Spleen (tissue), 11 donors: ENCODE results near the gene PBXIP1. TPM values are rescaled to one million over a fixed set of nuclear protein-coding genes. Genes with fewer than 3 reads are reported as not detected.
A peak's percentile ranks its signal among the peaks of the same experiment; 100 is the strongest.

Source experiments
- DNase-seq: peaks from one replicate; pipeline ENCODE4 v3.0.0-alpha.2; 2020
- H3K27ac ChIP-seq, 8 donors: fragments of 200-600 bp; sonication (generic) in 7 of 8; 1 replicate in 4 of 8; 2 replicates in 4 of 8; pipeline versions ENCODE4 v1.5.0 to v1.8.0; 2016 to 2021; ENCODE audit warnings: inconsistent platforms in 4 of 8, mild to moderate bottlenecking in 4 of 8, moderate library complexity in 1 of 8
- H3K27me3 ChIP-seq, 7 donors: fragments of 200-600 bp; sonication (generic) in 6 of 7; replicated peaks in 1 of 7; 1 replicate in 4 of 7; 2 replicates in 3 of 7; pipeline versions ENCODE4 v1.5.0 to v1.8.0; 2016 to 2021; ENCODE audit warnings: inconsistent platforms in 3 of 7, mild to moderate bottlenecking in 1 of 7
- H3K36me3 ChIP-seq, 6 donors: fragments of 200-600 bp; sonication (generic) in 5 of 6; 1 replicate in 4 of 6; 2 replicates in 2 of 6; pipeline versions ENCODE4 v1.5.0 to v1.8.0; 2016 to 2021; ENCODE audit warnings: inconsistent platforms in 2 of 6
- H3K4me1 ChIP-seq, 6 donors: fragments of 200-600 bp; sonication (generic) in 5 of 6; 1 replicate in 3 of 6; 2 replicates in 3 of 6; pipeline versions ENCODE4 v1.5.0 to v1.8.0; 2016 to 2021; ENCODE audit warnings: inconsistent platforms in 3 of 6
- H3K4me3 ChIP-seq, 8 donors: fragments of 200-600 bp; sonication (generic) in 7 of 8; 1 replicate in 4 of 8; 2 replicates in 4 of 8; pipeline versions ENCODE4 v1.5.0 to v1.8.0; 2016 to 2021; ENCODE audit warnings: inconsistent platforms in 4 of 8, mild to moderate bottlenecking in 4 of 8, moderate library complexity in 2 of 8
- H3K9me3 ChIP-seq, 8 donors: fragments of 200-600 bp; sonication (generic) in 7 of 8; 1 replicate in 4 of 8; 2 replicates in 4 of 8; pipeline versions ENCODE4 v1.5.0 to v1.8.0; 2016 to 2021; ENCODE audit warnings: inconsistent platforms in 4 of 8
- POLR2A ChIP-seq, 3 donors: fragments of 450-650 bp; IDR thresholded peaks; one replicate each; pipeline ENCODE4 v1.5.1; 2017; ENCODE audit warnings: antibody characterized with exemption in 3 of 3, mild to moderate bottlenecking in 1 of 3
- POLR2AphosphoS5 ChIP-seq, 3 donors: sonication (generic); formaldehyde crosslinking; IDR thresholded peaks; one replicate each; pipeline ENCODE4 v1.5.1; 2017; ENCODE audit warnings: antibody characterized with exemption in 3 of 3
- WGBS, 5 donors: extraction: QIAGEN DNeasy Blood & Tissue Kit in 3 of 5; methylation state at CpG; one replicate each; pipeline versions ENCODE4 v1.1.5 to v1.1.7; 2013 to 2018; 5-methylcytosine and 5-hydroxymethylcytosine counted together
- intact Hi-C: fragments of 100-400 bp; cut with DNase I; formaldehyde crosslinking; loops from one replicate; pipeline ENCODE4 v1.15.0; 2023; ENCODE audit warnings: low total_unique reads
- polyA plus RNA-seq, 3 donors: library from polyadenylated mRNA; stranded (reverse); fragments of 200-250 nt; gene quantifications; one replicate each; pipeline ENCODE4 v1.2.1, GENCODE V29; 2013
- total RNA-seq, 7 donors: library from RNA; depleted of rRNA in 3 of 7; stranded (reverse); fragments of >200 nt in 3 of 7; fragmentation: NEBNext Ultra II Directional in 4 of 7; extraction: Animal tissue kit (Norgen Biotek cat#: 25700) in 4 of 7; gene quantifications; one replicate each; pipeline versions ENCODE4 v1.1.0 to v1.2.1, GENCODE V29; 2016 to 2021
- TF ChIP-seq, protein P1 (sequence below), 11 experiments: fragments of 200-600 bp in 7 of 11; fragments of 450-650 bp in 4 of 11; sonication (generic) in 4 of 11; IDR thresholded peaks in 8 of 11; conservative IDR thresholded peaks in 3 of 11; 1 replicate in 7 of 11; 2 replicates in 4 of 11; pipeline versions ENCODE4 v1.4.0 to v1.8.0; 2016 to 2021; ENCODE audit warnings: antibody characterized with exemption in 11 of 11, inconsistent platforms in 4 of 11, mild to moderate bottlenecking in 1 of 11
- donor health status: healthy with polysubstance abuse.
- donor health status: DM: no; HTN: no; CAD: no; lungs with moderate emphysema.
- donor health status: DM: no; HTN: no; CAD: no.
- donor health status: Bipolar disorder and iron deficiency.
- donor health status: healthy.
- donor health status: DM: no; HTN: no; CAD: no.
- donor health status: DM: yes; HTN: yes; CAD: no.

PBXIP1 gene
- total and polyA plus RNA-seq, 10 donors, result 55.5 to 125 (median 89.5) TPM

DNA sequence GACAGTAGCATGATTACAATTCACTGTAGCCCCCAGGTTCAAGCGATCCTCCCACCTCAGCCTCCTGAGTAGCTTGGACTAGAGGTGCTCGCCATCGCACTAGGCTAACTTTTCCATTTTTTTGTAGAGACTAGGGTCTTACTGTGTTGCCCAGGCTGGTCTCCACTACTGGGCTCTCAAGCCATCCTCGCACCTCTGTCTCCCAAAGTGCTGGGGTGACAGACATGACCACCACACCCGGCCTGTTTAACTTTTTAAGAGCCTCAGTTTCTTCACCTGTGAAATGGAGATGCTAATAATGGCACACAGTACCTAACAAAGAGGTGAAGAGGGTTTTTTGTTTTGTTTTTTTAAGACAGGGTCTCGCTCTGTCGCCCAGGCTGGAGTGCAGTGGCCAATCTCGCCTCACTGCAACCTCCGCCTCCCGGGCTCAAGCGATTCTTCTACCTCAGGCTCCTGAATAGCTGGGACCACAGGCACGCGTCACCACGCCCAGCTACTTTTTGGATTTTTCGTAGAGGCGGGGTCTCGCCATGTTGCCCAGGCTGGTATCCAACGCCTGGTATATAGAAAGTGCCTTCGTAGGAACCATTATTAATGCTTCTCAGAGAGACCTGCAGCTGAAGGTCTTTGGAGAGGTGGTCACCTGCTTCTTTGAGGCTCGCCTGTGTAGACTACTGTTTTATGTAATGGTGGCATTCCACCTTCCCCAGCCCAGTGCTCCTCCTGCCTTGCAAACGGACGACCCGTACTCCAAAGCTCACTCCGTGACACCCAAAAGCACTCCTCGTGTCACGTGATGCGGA lies 19.9 kb downstream of the PBXIP1 start:
- peak overlapping the region; percentile 53 to 81 (median 66) for H3K4me3 ChIP-seq
- TF ChIP-seq POLR2A (IDR thresholded peaks at IDR 0.05), result no peak
- TF ChIP-seq, protein P1, sequence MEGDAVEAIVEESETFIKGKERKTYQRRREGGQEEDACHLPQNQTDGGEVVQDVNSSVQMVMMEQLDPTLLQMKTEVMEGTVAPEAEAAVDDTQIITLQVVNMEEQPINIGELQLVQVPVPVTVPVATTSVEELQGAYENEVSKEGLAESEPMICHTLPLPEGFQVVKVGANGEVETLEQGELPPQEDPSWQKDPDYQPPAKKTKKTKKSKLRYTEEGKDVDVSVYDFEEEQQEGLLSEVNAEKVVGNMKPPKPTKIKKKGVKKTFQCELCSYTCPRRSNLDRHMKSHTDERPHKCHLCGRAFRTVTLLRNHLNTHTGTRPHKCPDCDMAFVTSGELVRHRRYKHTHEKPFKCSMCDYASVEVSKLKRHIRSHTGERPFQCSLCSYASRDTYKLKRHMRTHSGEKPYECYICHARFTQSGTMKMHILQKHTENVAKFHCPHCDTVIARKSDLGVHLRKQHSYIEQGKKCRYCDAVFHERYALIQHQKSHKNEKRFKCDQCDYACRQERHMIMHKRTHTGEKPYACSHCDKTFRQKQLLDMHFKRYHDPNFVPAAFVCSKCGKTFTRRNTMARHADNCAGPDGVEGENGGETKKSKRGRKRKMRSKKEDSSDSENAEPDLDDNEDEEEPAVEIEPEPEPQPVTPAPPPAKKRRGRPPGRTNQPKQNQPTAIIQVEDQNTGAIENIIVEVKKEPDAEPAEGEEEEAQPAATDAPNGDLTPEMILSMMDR (IDR thresholded peaks at IDR 0.05 in 8 of 11, conservative IDR thresholded peaks at IDR 0.05 in 3 of 11), result no peak
- no peak for TF ChIP-seq POLR2AphosphoS5 (IDR thresholded peaks at IDR 0.05)
- no peaks in the 10 kb centered on the region for H3K27me3 ChIP-seq
- peaks cover 26 to 79% (median 44%) of the 10 kb centered on the region in 6 donors for H3K4me1 ChIP-seq
- no peak for DNase-seq
- no peaks in the 10 kb centered on the region for H3K9me3 ChIP-seq
- WGBS, 5 donors, result 34 to 52% (median 48%) methylated on average over 22 to 27 of the region's 27 CpGs
- intact Hi-C loops, result no loop called here
- H3K36me3 ChIP-seq, result peaks cover 0 to 14% (median 4%) of the 10 kb centered on the region in 6 donors
- peak overlapping the region; percentile 94 to 99 (median 98) for H3K27ac ChIP-seq

DNA sequence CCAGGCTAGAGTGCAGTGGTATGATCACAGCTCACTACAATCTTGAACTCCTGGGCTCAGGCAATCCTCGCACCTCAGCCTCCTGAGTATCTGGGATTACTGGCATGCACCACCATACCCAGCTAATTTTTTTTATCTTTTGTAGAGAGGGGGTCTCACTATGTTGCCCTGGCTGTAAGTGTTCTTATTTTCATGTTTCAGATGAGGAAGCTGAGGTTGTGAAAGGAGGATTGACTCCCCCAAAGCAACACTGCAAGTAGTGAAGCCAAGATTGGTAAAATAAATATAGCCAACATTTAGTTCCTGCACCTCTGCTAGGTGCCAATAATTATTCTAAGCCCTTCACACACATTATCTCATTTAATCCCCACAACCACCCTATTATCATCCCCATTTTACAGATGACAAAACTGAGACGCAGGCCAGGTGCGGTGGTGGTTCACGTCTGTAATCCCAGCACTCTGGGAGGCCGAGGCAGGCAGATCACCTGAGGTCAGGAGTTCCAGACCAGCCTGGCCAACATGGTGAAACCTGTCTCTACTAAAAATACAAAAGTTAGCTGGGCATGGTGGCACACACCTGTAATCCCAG lies 21.4 kb downstream of the PBXIP1 start:
- no peaks in the 10 kb centered on the region for H3K27me3 ChIP-seq
- DNase-seq, result no peak
- no peak overlapping the region for H3K27ac ChIP-seq
- TF ChIP-seq POLR2A (IDR thresholded peaks at IDR 0.05) (no peak), POLR2AphosphoS5 (IDR thresholded peaks at IDR 0.05) (no peak)
- TF ChIP-seq, protein P1 (IDR thresholded peaks at IDR 0.05 in 8 of 11, conservative IDR thresholded peaks at IDR 0.05 in 3 of 11), result no peak
- no peaks in the 10 kb centered on the region for H3K9me3 ChIP-seq
- WGBS, 5 donors, result 95 to 99% (median 97%) methylated on average over 5 of the region's 5 CpGs
- intact Hi-C loops, result no loop called here
- H3K4me1 ChIP-seq, result peaks cover 16 to 64% (median 31%) of the 10 kb centered on the region in 6 donors
- H3K36me3 ChIP-seq, result peaks cover 0 to 29% (median 11%) of the 10 kb centered on the region in 6 donors
- H3K4me3 ChIP-seq, result no peak overlapping the region

DNA sequence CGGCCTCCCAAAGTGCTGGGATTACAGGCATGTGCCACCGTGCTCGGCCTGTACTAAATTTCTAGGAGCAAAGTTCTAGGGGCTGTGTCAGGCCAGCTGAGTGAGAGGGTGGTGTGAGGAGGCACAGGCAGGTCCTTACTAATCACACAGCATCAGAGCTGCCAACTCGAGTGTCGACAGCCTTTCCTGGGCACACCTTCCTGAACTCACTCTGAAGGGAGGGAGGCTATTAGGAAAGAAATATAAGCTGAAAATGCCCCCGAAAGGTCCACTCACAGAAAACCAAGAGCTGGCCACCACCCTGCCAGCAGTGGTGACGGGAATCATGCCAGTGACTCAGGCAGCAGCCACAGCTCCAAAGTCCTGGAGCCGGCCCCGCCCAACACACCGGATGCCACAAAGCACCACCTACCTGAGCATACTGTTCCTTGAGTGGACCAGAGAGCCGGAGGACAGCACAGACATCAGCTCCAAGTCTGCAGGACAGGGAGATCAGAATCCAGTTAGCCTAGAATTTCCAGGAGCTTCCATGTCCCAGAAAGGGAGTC lies 23.9 kb downstream of the PBXIP1 start:
- peaks cover 10 to 40% (median 13%) of the 10 kb centered on the region in 6 donors for H3K4me1 ChIP-seq
- H3K9me3 ChIP-seq, result no peaks in the 10 kb centered on the region
- 87 to 93% (median 91%) methylated on average over 11 of the region's 11 CpGs for WGBS, 5 donors
- H3K4me3 ChIP-seq, result no peak overlapping the region
- H3K27ac ChIP-seq, result peak overlapping the region in 1 of 8 donors; percentile 29
- H3K36me3 ChIP-seq, result peaks cover 0 to 53% (median 25%) of the 10 kb centered on the region in 6 donors
- DNase-seq, result no peak
- intact Hi-C loops, result no loop called here
- no peaks in the 10 kb centered on the region for H3K27me3 ChIP-seq
- TF ChIP-seq, protein P1 (IDR thresholded peaks at IDR 0.05 in 8 of 11, conservative IDR thresholded peaks at IDR 0.05 in 3 of 11), result no peak
- no peak for TF ChIP-seq POLR2AphosphoS5 (IDR thresholded peaks at IDR 0.05)
- no peak for TF ChIP-seq POLR2A (IDR thresholded peaks at IDR 0.05)

DNA sequence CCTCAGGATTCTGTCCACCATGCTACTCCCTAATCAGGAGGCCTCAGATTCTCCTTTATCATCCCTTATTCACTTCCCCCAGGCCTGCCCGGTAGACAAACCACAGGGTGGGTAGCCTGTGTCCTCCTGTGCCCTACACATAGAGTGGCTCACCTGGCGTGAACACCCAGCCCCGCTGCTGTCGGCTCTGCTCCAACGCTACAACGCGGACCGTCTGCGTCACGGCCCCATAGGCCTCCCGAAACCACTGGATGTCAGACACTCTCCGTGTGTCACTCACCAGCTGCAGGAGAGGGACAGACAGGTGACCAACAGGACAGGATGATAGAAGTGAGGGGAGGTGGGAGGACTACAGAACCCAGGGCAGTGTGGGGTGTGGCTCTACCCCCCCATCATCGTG lies 29.7 kb downstream of the PBXIP1 start:
- TF ChIP-seq, protein P1 (IDR thresholded peaks at IDR 0.05 in 8 of 11, conservative IDR thresholded peaks at IDR 0.05 in 3 of 11), result no peak
- TF ChIP-seq POLR2AphosphoS5 (IDR thresholded peaks at IDR 0.05) (peak in 2 of 3 donors; percentile 15 to 27), POLR2A (IDR thresholded peaks at IDR 0.05) (no peak)
- peaks cover 0 to 100% (median 63%) of the 10 kb centered on the region in 6 donors for H3K36me3 ChIP-seq
- DNase-seq, result no peak
- H3K27ac ChIP-seq, result peak overlapping the region in 5 of 8 donors; percentile 3 to 59 (median 26)
- whole genome bisulfite sequencing, 5 donors, result 71 to 90% (median 81%) methylated on average over 13 of the region's 13 CpGs
- H3K4me1 ChIP-seq, result peaks cover 0 to 17% (median 7%) of the 10 kb centered on the region in 6 donors
- no peaks in the 10 kb centered on the region for H3K27me3 ChIP-seq
- intact Hi-C loops, result no loop called here
- H3K9me3 ChIP-seq, result no peaks in the 10 kb centered on the region
- H3K4me3 ChIP-seq, result no peak overlapping the region
